HG02759 (cell line): ENCODE results near the gene FSTL4.
"Not testable (repeated sequence)": the region's sequence is repeated elsewhere in the genome, so short reads cannot be mapped to it uniquely, and the experiment has no call there.

Source experiments
- ATAC-seq: cut with Tn5 transposase; IDR thresholded peaks from one replicate; pipeline ENCODE4 v1.9.1; 2021; ENCODE audit warnings: mild to moderate bottlenecking, moderate library complexity; ENCODE audit not compliant: unreplicated experiment

Gene FSTL4

GRCh38 chr5:133235696-133236426 is 376.5 kb downstream of the FSTL4 start:
- no peak for ATAC-seq

- ATAC-seq: no peak
Measured at GRCh38 chr5:133234911-133235310, 377.4 kb downstream of the FSTL4 start.

GRCh38 chr5:133234273-133234672 is 378.1 kb downstream of the FSTL4 start:
- ATAC-seq: no peak

DNA sequence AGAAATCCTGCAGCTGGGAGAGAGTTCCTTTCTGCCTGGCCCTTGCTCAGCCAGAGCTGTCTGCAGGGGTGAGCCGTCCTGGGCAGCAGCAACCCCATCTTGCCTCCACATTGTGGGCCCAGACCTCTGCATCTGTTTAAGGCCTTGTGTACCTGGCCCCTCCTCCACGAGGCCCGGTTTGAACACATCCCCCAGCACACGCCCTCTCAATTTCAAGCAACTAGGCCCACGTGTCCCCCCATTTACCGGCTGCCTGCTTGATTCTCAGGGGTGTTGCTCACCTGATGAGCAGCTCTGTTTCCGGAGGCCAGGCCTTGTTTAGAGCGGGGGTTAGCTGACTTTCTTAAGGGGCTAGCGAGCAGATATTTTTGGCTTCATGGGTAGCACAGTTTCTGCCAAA is 378.7 kb downstream of the FSTL4 start:
- no peak for ATAC-seq

GRCh38 chr5:133232911-133233310 is 379.4 kb downstream of the FSTL4 start:
- no peak for ATAC-seq

DNA sequence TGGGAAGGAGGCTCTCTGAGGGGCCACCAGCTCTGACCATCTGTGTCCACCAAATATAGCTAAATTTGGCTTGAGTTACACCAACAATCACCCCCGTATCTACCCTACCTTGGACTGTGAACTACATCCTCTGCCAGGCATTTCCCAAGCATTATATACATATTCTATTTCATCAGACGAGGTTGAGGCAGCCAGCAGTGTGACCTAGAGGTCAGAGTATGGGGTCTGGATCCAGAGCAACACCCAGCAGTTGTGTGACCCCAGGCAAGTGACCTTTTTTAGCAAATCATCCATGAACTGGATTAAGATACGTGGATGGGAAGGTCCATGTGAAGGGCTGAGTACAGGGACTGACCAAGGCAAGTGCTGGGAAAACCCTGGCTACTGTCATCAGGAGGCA is 379.9 kb downstream of the FSTL4 start:
- ATAC-seq: no peak

- no peak for ATAC-seq
Measured at GRCh38 chr5:133232011-133232410, 380.3 kb downstream of the FSTL4 start.

DNA sequence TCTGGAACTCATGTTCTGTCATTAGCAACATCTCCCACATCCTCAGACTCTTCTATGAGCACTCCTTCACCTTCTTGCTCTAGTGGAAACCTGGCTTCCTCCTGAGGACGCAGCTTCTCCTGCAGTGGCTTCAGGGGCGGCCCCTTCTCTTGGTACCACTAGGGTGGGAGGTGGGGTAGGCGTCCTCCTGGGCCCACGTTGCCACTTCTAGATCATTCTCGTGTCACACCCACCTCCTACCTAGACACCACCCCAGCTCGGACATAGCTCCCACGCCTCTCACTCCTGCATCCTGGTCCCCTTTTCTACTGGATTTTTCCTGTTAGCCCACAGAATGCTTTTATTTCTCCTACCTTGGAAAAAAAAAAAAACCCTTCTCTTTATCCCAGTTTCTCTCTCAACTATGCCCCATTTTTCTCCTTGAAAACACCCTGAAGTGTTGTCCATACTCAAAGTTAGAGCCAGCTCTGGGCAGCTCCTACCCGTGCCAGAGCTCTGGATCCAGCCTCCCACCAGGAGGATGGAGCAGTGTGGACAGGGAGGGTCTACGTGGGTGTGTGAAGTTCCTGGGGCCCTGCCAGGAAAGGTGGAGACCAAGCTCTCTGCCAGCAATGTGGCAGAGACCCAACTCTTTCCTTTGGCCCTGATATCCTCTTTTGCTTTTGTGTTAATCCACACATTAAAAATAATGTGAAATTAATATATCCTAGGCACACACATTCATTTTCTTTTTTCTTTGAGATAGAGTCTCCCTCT is 381.3 kb downstream of the FSTL4 start:
- ATAC-seq: no peak

DNA sequence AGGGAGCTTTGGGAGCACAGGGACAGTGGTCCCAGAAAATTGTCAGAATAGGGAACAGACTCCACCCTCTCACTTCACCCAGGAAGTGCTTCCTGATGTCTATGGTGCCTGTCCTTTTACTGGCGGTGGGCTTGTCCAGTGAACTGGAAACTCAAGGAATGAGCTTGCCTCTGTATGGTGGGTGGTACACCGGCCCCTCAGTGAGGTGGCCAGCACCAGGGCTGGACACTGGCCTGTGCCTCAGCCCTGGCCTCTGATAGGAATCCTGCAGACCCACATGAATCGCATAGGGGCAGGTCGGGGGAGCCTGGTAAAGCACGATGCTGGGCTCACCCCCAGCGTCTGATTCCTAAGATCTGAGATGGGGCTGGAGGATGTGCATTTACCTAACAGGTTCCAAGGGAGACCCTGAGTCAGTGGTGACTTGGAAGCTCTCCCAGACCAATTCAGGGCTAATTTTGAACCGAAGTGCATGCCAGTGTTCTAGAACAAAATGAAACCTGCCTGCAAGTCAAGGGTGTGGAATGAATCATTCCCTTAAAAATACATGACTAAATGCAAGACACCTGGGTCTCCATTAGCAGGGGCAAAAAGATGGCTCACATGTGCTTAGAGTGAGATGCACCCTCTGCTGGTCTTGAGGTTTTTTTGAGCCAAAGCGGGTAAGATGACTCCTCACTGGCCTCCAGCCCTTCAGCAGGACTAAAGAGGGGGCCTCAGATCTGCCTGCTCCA is 382.2 kb downstream of the FSTL4 start:
- no peak for ATAC-seq

DNA sequence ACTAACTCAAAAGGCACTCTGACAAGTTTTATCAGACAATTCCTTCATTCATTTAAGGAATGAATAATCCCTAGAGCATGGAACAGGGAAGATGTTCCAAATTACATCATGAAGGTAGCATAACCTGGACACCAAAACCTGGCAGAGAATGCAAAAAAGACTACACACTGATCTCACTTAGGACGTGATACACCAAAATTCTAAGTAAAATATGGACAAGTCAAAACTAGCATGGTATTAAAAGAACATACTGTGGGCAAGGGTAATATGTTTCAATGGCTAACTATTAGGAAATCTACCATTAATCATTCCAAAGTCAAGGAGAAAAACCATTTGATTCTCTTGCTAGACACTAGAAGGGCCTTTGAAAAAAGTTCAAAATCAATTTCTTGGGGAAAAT is 384.0 kb downstream of the FSTL4 start:
- no peak for ATAC-seq

- no peak for ATAC-seq
Measured at GRCh38 chr5:133227897-133228296, 384.4 kb downstream of the FSTL4 start.

DNA sequence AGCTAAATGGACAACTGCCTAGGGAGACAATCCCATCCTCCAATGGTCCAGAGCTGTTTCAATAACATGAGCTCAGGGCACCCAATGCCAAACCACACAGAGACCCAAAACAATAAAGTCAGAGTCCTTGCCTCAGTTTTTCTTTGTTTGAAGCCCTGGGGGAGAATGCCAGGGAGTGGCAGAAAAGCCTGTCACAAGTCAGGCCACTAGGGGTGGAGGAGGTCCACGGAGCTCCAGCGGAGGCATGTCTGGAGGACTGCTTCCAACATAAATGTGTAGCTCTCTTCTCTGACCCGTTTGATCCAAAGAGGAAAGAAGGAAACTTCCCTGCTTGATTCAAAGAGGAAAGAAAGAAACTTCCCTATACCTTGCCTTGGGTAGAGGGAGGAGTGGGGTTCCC is 385.3 kb downstream of the FSTL4 start:
- ATAC-seq: no peak

- no peak for ATAC-seq
Measured at GRCh38 chr5:133226186-133226585, 386.2 kb downstream of the FSTL4 start.

- no peak for ATAC-seq
Measured at GRCh38 chr5:133225671-133226152, 386.6 kb downstream of the FSTL4 start.

- no peak for ATAC-seq
Measured at GRCh38 chr5:133222979-133223378, 389.4 kb downstream of the FSTL4 start.

DNA sequence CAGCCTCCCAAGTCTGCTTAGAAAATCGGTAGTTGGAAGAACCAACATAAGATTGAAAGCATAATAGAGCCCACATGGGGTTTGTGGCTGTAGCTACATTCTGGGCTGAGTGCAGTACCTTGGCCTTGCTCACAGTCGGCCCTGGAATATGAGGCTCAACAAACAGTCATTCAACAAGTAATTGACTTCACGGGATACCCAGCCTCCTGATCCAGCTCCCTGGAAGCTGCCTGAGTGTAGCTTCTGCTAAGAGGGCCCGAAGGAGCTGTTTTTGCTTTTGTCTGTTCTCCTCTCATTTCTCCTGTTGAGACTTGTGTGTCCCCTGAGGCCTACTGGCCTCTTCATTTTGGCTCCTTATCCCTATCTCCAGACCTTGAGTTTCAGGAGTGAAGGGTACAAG is 389.8 kb downstream of the FSTL4 start:
- no peak for ATAC-seq

DNA sequence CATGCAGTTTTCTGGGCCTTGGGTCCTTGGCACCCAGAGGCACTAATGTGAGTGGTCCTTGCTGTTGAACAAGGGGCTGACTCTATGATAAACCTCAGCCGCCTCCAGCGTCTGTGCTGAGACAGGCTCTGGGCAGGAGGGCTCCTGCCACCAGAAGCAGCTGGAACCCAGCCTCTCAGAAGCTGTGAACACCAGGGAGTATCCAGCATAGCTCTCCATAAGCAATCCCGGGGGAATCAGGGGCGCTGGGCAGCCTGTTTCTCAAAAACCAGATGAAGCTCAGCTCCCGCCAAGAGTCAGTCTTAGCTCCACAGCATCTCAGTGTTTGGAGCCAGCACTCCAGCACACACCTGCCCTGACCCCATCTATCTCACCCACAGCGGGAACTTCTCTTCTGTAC is 390.3 kb downstream of the FSTL4 start:
- no peak for ATAC-seq

- ATAC-seq: no peak
Measured at GRCh38 chr5:133220851-133221674, 391.3 kb downstream of the FSTL4 start.

- no peak for ATAC-seq
Measured at GRCh38 chr5:133219296-133219695, 393.0 kb downstream of the FSTL4 start.

DNA sequence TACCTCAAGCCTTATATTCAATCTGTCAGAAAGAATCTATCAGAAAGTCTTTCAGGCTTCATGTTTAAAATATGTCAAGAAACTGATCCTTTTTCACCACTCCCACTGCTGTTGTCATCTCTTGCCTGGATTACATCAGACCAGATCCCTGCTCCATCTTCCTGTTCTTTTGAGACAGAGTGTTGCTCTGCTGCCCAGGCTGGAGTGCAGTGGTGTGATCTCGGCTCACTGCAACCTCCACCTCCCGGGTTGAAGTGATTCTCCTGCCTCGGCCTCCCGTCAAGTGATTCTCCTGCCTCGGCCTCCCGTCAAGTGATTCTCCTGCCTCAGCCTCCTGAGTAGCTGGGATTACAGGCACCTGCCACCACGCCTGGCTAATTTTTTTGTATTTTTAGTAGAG is 396.2 kb downstream of the FSTL4 start:
- ATAC-seq: not testable (repeated sequence)
